HepG2 (cell line): ENCODE results near the gene CD79A. TPM values are rescaled to one million over a fixed set of nuclear protein-coding genes. Genes with fewer than 3 reads are reported as not detected.

Experiments used
- ATAC-seq: fragments of 200-7000 bp; cut with Tn5 transposase; 3 replicates; pipeline ENCODE4 v1.9.1; 2020; ENCODE audit warnings: mild to moderate bottlenecking, moderate library complexity
- BruUV-seq: library from RNA; stranded (reverse); fragments of 400-500 nt; replicated peaks from 2 replicates; lab custom pipeline; 2021; lab: Mats Ljungman, UMichigan
- CTCF ChIA-PET: fragments of 300-600 bp; formaldehyde crosslinking; extraction: SDS; loops from one replicate; lab custom pipeline; 2021; ENCODE audit warnings: low total read pairs, inconsistent platforms, low intra/inter-chr PET ratio; lab: Yijun Ruan, JAX
- POLR2A ChIA-PET: fragments of 350-600 bp; sonication (Branson Sonifier 250); formaldehyde crosslinking; loops from one replicate; lab custom pipeline; 2020; ENCODE audit warnings: antibody characterized with exemption, inconsistent platforms; lab: Yijun Ruan, JAX
- DNase-seq: peaks from one replicate; pipeline ENCODE4 v3.0.0-alpha.2; 2015; ENCODE audit warnings: low spot score
- FAIRE-seq: peaks from 3 replicates; lab custom pipeline; 2011; peaks lifted over from hg19 to GRCh38; lab: Jason Lieb, UNC
- H2AFZ ChIP-seq: one replicate; pipeline ENCODE4 v1.6.1; 2011; ENCODE audit warnings: low read length, inconsistent platforms
- H3K27ac ChIP-seq: fragments of 300-600 bp; 3 replicates; pipeline ENCODE4 v1.8.0; 2011; ENCODE audit warnings: mixed run types, mild to moderate bottlenecking, mixed read lengths, low read length, inconsistent platforms; ENCODE audit not compliant: insufficient read depth; ENCODE audit errors: extremely low read length
- H3K27me3 ChIP-seq, 2 experiments: fragments of 200-600 bp in 1 of 2; 2 replicates in 1 of 2; 3 replicates in 1 of 2; pipeline versions ENCODE4 v1.6.0 to v1.8.0; 2011; ENCODE audit warnings: low read length in 2 of 2, mild to moderate bottlenecking in 2 of 2, moderate library complexity in 2 of 2, inconsistent platforms in 1 of 2; ENCODE audit not compliant: insufficient read depth in 2 of 2, control insufficient read depth in 1 of 2
- H3K36me3 ChIP-seq, 2 experiments: fragments of 200-600 bp in 1 of 2; replicated peaks in 1 of 2; 2 replicates in 1 of 2; 3 replicates in 1 of 2; pipeline versions ENCODE4 v1.5.1 to v1.8.0; 2011; ENCODE audit warnings: low read length in 2 of 2, inconsistent platforms in 1 of 2; ENCODE audit not compliant: insufficient read depth in 2 of 2, control insufficient read depth in 1 of 2
- H3K4me1 ChIP-seq: 2 replicates; pipeline ENCODE4 v1.5.1; 2012; ENCODE audit warnings: low read length, inconsistent platforms; ENCODE audit not compliant: insufficient read depth
- H3K4me2 ChIP-seq: 2 replicates; pipeline ENCODE4 v1.6.0; 2011; ENCODE audit warnings: low read depth, low read length, inconsistent platforms
- H3K4me3 ChIP-seq, 3 experiments: fragments of 200-600 bp in 1 of 3; sonication (generic), shearing (Covaris generic) in 1 of 3; replicated peaks in 1 of 3; 2 replicates each; pipeline ENCODE4 v1.5.1; 2011 to 2016; ENCODE audit warnings: low read length in 3 of 3, inconsistent platforms in 2 of 3, low read depth in 2 of 3, mild to moderate bottlenecking in 2 of 3, control low read depth in 1 of 3, mixed read lengths in 1 of 3; ENCODE audit not compliant: insufficient read depth in 1 of 3
- H3K79me2 ChIP-seq: one replicate; pipeline ENCODE4 v1.6.1; 2011; ENCODE audit warnings: low read length, inconsistent platforms; ENCODE audit not compliant: insufficient read depth
- H3K9ac ChIP-seq: 2 replicates; pipeline ENCODE4 v1.6.0; 2011; ENCODE audit warnings: mild to moderate bottlenecking, low read depth, low read length, inconsistent platforms; ENCODE audit not compliant: insufficient read depth
- H3K9me3 ChIP-seq: 2 replicates; pipeline ENCODE4 v1.5.1; 2012; ENCODE audit warnings: mild to moderate bottlenecking, low read length
- H4K20me1 ChIP-seq: 2 replicates; pipeline ENCODE4 v1.6.0; 2011; ENCODE audit warnings: inconsistent platforms, mild to moderate bottlenecking, low read length, moderate library complexity; ENCODE audit not compliant: insufficient read depth
- DMAP1 ChIP-seq: IDR thresholded peaks from 2 replicates; pipeline ENCODE4 v1.6.1; 2016
- DR1 ChIP-seq: sonication (generic); formaldehyde crosslinking; IDR thresholded peaks from 2 replicates; pipeline ENCODE4 v1.8.0; 2021; ENCODE audit warnings: mild to moderate bottlenecking, missing genetic modification reagents, inconsistent platforms
- MLLT10 ChIP-seq: sonication (generic); formaldehyde crosslinking; IDR thresholded peaks from 2 replicates; pipeline ENCODE4 v1.4.0; 2020; ENCODE audit warnings: missing genetic modification reagents
- NFATC3 ChIP-seq: sonication (generic); formaldehyde crosslinking; IDR thresholded peaks from 2 replicates; pipeline ENCODE4 v1.5.1; 2020; ENCODE audit warnings: mild to moderate bottlenecking, missing genetic modification reagents
- PRDM10 ChIP-seq: sonication (generic); formaldehyde crosslinking; IDR thresholded peaks from 2 replicates; pipeline ENCODE4 v1.4.0; 2020; ENCODE audit warnings: low read depth, missing genetic modification reagents
- SKI ChIP-seq: fragments of 450-650 bp; IDR thresholded peaks from one replicate; pipeline ENCODE4 v1.6.1; 2018; ENCODE audit warnings: mild to moderate bottlenecking; ENCODE audit not compliant: partially characterized antibody
- ZBTB33 ChIP-seq: sonication (generic); formaldehyde crosslinking; IDR thresholded peaks from 2 replicates; pipeline ENCODE4 v1.4.0; 2020; ENCODE audit warnings: missing genetic modification reagents
- ZFX ChIP-seq: sonication (generic); formaldehyde crosslinking; IDR thresholded peaks from 2 replicates; pipeline ENCODE4 v1.4.0; 2020; ENCODE audit warnings: mild to moderate bottlenecking, low read depth, missing genetic modification reagents, moderate library complexity
- ZNF292 ChIP-seq: sonication (generic); formaldehyde crosslinking; IDR thresholded peaks from 2 replicates; pipeline ENCODE4 v1.8.1; 2022; ENCODE audit warnings: mild to moderate bottlenecking, low read depth, missing genetic modification reagents, borderline replicate concordance
- ZNF329 ChIP-seq: sonication (generic); formaldehyde crosslinking; IDR thresholded peaks from 2 replicates; pipeline ENCODE4 v1.9.0; 2021; ENCODE audit warnings: low read depth, mild to moderate bottlenecking, missing genetic modification reagents
- ZNF572 ChIP-seq: sonication (generic); formaldehyde crosslinking; IDR thresholded peaks from 2 replicates; pipeline ENCODE4 v1.5.1; 2020; ENCODE audit warnings: mild to moderate bottlenecking, missing genetic modification reagents
- WGBS: methylation state at CpG from one replicate; pipeline ENCODE4 v1.1.6; 2017; ENCODE audit warnings: low lambda C conversion rate; 5-methylcytosine and 5-hydroxymethylcytosine counted together
- in situ Hi-C: cut with HindIII; loops from 2 replicates; pipeline ENCODE4 v1.10.0; 2017; ENCODE audit warnings: low pct_unique_long_range_greater_than_20kb; ENCODE audit not compliant: extremely low pct_ligation_motif_present
- intact Hi-C: fragments of 100-400 bp; cut with micrococcal nuclease; formaldehyde crosslinking; loops from one replicate; pipeline ENCODE4 v1.10.0; 2022; ENCODE audit not compliant: unreplicated experiment
- polyA plus RNA-seq, 8 experiments: library from polyadenylated mRNA; depleted of rRNA in 3 of 8; stranded (reverse) in 7 of 8; unstranded in 1 of 8; fragments of >200 nt; fragmentation: Illumina TruSeq in 4 of 8; extraction: Trizol in 4 of 8; gene quantifications; 2 replicates each; pipeline versions ENCODE4 v1.2.1 to v1.2.3, GENCODE V29; 2011 to 2016; ENCODE audit warnings: low read depth in 4 of 8, missing spikeins in 1 of 8, mixed read lengths in 1 of 8; ENCODE audit not compliant: insufficient read depth in 1 of 8
- total RNA-seq, 5 experiments: library from RNA; depleted of rRNA; stranded (reverse); fragments of >200 nt; fragmentation: Illumina TruSeq; extraction: Trizol; gene quantifications; 2 replicates each; pipeline ENCODE4 v1.2.3, GENCODE V29; 2016; ENCODE audit warnings: low read depth in 1 of 5

Gene CD79A
- total and polyA plus RNA-seq, 2 of the 13 experiments (the other 11 are each of a cell fraction or from before 2014, with no cell fraction given) = 0.24 to 0.33 TPM

GRCh38 chr19:41888926-41889325, 11.8 kb downstream of the CD79A start:
- no peak for FAIRE-seq
- H3K27me3 ChIP-seq = no peaks in the 10 kb centered on the region; a peak in 1 of 5 replicates
- CTCF ChIA-PET = interaction anchor here (1.5 kb wide), 1 partner anchor 16 kb away, joined by 5 read pairs; no protein-coding TSS in a partner anchor

GRCh38 chr19:41889896-41890295, 12.8 kb downstream of the CD79A start:
- CTCF ChIA-PET = no interaction called here
- H3K4me2 ChIP-seq = no peak overlapping the region
- POLR2A ChIA-PET = no interaction called here
- H3K4me1 ChIP-seq = peaks cover 45% of the 10 kb centered on the region
- no peak overlapping the region for H3K4me3 ChIP-seq
- intact Hi-C loops (no loop called here), in situ Hi-C loops (loop anchor here (10.0 kb wide), 1 partner anchor 45 kb away; no protein-coding TSS in a partner anchor)
- no peak for FAIRE-seq
- no TSS peak for BruUV-seq
- peaks cover 8 to 20% of the 10 kb centered on the region in 2 experiments; a peak in 4 of 5 replicates for H3K36me3 ChIP-seq
- no peak overlapping the region for H3K27ac ChIP-seq
- H4K20me1 ChIP-seq = no peaks in the 10 kb centered on the region
- no peak for ATAC-seq
- no peaks in the 10 kb centered on the region for H3K27me3 ChIP-seq
- H3K79me2 ChIP-seq = peaks cover 19% of the 10 kb centered on the region
- DNase-seq = no peak
- no peak overlapping the region for H2AFZ ChIP-seq
- 97% methylated on average over 7 of the region's 8 CpGs for WGBS
- no peak overlapping the region for H3K9ac ChIP-seq
- H3K9me3 ChIP-seq = no peaks in the 10 kb centered on the region
- TF ChIP-seq NFATC3 = no peak
- TF ChIP-seq SKI = no peak
- no peak for TF ChIP-seq DMAP1 (CRISPR knock-in tag)
- no peak for TF ChIP-seq PRDM10 (CRISPR knock-in tag)
- TF ChIP-seq MLLT10 = no peak
- TF ChIP-seq ZNF329 = no peak
- no peak for TF ChIP-seq ZFX (CRISPR knock-in tag)

More at GRCh38 chr19:41888926-41889325, 11.8 kb downstream of the CD79A start:
- H3K9me3 ChIP-seq = no peaks in the 10 kb centered on the region
- ATAC-seq (no peak), DNase-seq (no peak)
- TF ChIP-seq DR1 (CRISPR knock-in tag) (no peak), ZNF292 (CRISPR knock-in tag) (no peak), ZBTB33 (CRISPR knock-in tag) (peak; percentile 64; the same call in 1 of the 2 replicates), ZNF572 (CRISPR knock-in tag) (no peak)
- intact Hi-C loops = no loop called here
- H3K4me2 ChIP-seq = no peak overlapping the region
- POLR2A ChIA-PET = interaction anchor here (1.5 to 1.7 kb wide), 2 partner anchors 16 to 17 kb away, joined by 3 to 6 read pairs; no protein-coding TSS in a partner anchor
- H3K4me3 ChIP-seq = no peak overlapping the region
- in situ Hi-C loops = loop anchor here (10.0 kb wide), 1 partner anchor 46 kb away; no protein-coding TSS in a partner anchor
- BruUV-seq = no TSS peak
- peaks cover 43% of the 10 kb centered on the region for H3K4me1 ChIP-seq
- H3K79me2 ChIP-seq = peaks cover 25% of the 10 kb centered on the region
- no peak overlapping the region for H3K9ac ChIP-seq
- 92% methylated on average over 12 of the region's 12 CpGs for WGBS
- no peak overlapping the region for H3K27ac ChIP-seq
- H2AFZ ChIP-seq = no peak overlapping the region
- H4K20me1 ChIP-seq = no peaks in the 10 kb centered on the region
- peaks cover 6 to 13% of the 10 kb centered on the region in 2 experiments; a peak in 4 of 5 replicates for H3K36me3 ChIP-seq
